SU-DHL-6 (cell line): ENCODE results near the gene PNPLA2.

ENCODE experiments used
- EZH2phosphoT487 ChIP-seq: fragments of 200-600 bp; sonication (generic), shearing (Covaris generic); conservative IDR thresholded peaks from 2 replicates; pipeline ENCODE4 v1.6.1; 2018; ENCODE audit warnings: mild to moderate bottlenecking, antibody characterized with exemption, low read length, moderate library complexity, mixed read lengths
- TF ChIP-seq, protein P1 (sequence below): fragments of 200-600 bp; sonication (generic); IDR thresholded peaks from one replicate; pipeline ENCODE4 v1.5.1; 2017; ENCODE audit warnings: antibody characterized with exemption, mild to moderate bottlenecking, low read length, moderate library complexity; ENCODE audit not compliant: insufficient read depth, poor library complexity, severe bottlenecking

- TF ChIP-seq, protein P1, sequence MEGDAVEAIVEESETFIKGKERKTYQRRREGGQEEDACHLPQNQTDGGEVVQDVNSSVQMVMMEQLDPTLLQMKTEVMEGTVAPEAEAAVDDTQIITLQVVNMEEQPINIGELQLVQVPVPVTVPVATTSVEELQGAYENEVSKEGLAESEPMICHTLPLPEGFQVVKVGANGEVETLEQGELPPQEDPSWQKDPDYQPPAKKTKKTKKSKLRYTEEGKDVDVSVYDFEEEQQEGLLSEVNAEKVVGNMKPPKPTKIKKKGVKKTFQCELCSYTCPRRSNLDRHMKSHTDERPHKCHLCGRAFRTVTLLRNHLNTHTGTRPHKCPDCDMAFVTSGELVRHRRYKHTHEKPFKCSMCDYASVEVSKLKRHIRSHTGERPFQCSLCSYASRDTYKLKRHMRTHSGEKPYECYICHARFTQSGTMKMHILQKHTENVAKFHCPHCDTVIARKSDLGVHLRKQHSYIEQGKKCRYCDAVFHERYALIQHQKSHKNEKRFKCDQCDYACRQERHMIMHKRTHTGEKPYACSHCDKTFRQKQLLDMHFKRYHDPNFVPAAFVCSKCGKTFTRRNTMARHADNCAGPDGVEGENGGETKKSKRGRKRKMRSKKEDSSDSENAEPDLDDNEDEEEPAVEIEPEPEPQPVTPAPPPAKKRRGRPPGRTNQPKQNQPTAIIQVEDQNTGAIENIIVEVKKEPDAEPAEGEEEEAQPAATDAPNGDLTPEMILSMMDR: no peak
- TF ChIP-seq EZH2phosphoT487: no peak
These were observed 616 bp downstream of the PNPLA2 start for GRCh38 chr11:819129-819931.
